HG02763 (cell line): ENCODE results near the gene ELOVL2.

Experiments
- ATAC-seq: cut with Tn5 transposase; IDR thresholded peaks from one replicate; pipeline ENCODE4 v1.9.1; 2021; ENCODE audit warnings: mild to moderate bottlenecking, moderate library complexity; ENCODE audit not compliant: unreplicated experiment

The ELOVL2 gene

DNA sequence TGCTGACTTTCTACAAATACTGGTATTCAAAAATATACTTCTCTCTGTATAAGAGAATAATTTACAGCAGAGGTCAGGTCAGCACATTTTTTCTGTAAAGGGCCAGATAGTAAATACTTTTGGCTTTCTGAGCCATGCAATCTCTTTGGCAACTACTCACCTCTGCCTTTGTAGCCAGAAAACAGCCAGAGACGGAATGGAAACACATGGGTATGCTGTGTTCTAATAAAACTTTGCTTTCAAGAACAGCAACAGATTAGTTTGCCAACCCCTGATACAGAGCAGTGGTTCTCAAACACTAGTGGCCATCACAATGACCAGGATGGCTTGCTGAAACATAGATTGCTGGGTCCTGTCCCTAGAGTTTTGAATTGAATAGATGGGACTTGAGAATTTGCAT is 111.0 kb downstream of the ELOVL2 start:
- ATAC-seq = no peak
